Liver (tissue), 9 donors: Measurements from ENCODE around the gene TBC1D10A. TPM values are rescaled to one million over a fixed set of nuclear protein-coding genes. Genes with fewer than 3 reads are reported as not detected.

Experiments
- DNase-seq: peaks from one replicate; pipeline ENCODE4 v3.0.0-alpha.2; 2017; ENCODE audit warnings: low spot score
- H3K27ac ChIP-seq, 2 donors: one replicate each; pipeline ENCODE4 v1.7.0; 2013; ENCODE audit warnings: inconsistent platforms in 2 of 2, low read length in 2 of 2, control low read depth in 1 of 2, low read depth in 1 of 2, mild to moderate bottlenecking in 1 of 2
- H3K27me3 ChIP-seq, 4 donors: one replicate each; pipeline versions ENCODE4 v1.6.1 to v1.7.0; 2013; ENCODE audit warnings: low read length in 3 of 4, inconsistent platforms in 1 of 4, mild to moderate bottlenecking in 1 of 4, moderate library complexity in 1 of 4; ENCODE audit not compliant: control insufficient read depth in 4 of 4, insufficient read depth in 4 of 4
- H3K36me3 ChIP-seq, 4 donors: one replicate each; pipeline versions ENCODE4 v1.6.1 to v1.7.0; 2013; ENCODE audit warnings: low read length in 3 of 4, mild to moderate bottlenecking in 3 of 4, low read depth in 1 of 4, moderate library complexity in 1 of 4; ENCODE audit not compliant: control insufficient read depth in 4 of 4, insufficient read depth in 3 of 4
- H3K4me1 ChIP-seq, 4 donors: one replicate each; pipeline versions ENCODE4 v1.6.1 to v1.7.0; 2013; ENCODE audit warnings: low read length in 3 of 4, mild to moderate bottlenecking in 3 of 4, moderate library complexity in 1 of 4; ENCODE audit not compliant: control insufficient read depth in 4 of 4, insufficient read depth in 4 of 4
- H3K4me3 ChIP-seq, 3 donors: one replicate each; pipeline versions ENCODE4 v1.6.1 to v1.7.0; 2013; ENCODE audit warnings: low read length in 3 of 3, control low read depth in 1 of 3, low read depth in 1 of 3, mild to moderate bottlenecking in 1 of 3
- H3K9ac ChIP-seq, 2 donors: one replicate each; pipeline ENCODE4 v1.7.0; 2013; ENCODE audit warnings: low read length in 2 of 2, mild to moderate bottlenecking in 2 of 2, moderate library complexity in 2 of 2, control low read depth in 1 of 2, low read depth in 1 of 2
- H3K9me3 ChIP-seq, 4 donors: one replicate each; pipeline versions ENCODE4 v1.6.1 to v1.7.0; 2013; ENCODE audit warnings: low read length in 3 of 4; ENCODE audit not compliant: control insufficient read depth in 4 of 4
- ATF3 ChIP-seq: IDR thresholded peaks from 2 replicates; pipeline ENCODE4 v1.6.1; 2016; ENCODE audit warnings: antibody characterized with exemption
- EGR1 ChIP-seq, 2 donors: IDR thresholded peaks; 2 replicates each; pipeline ENCODE4 v1.6.1; 2016 to 2018; ENCODE audit warnings: antibody characterized with exemption in 2 of 2, low read depth in 2 of 2
- FOXA1 ChIP-seq: IDR thresholded peaks from 2 replicates; pipeline ENCODE4 v1.6.1; 2016; ENCODE audit warnings: antibody characterized with exemption
- FOXA2 ChIP-seq: IDR thresholded peaks from 2 replicates; pipeline ENCODE4 v1.6.1; 2016; ENCODE audit warnings: antibody characterized with exemption
- GABPA ChIP-seq, 2 donors: IDR thresholded peaks in 1 of 2; conservative IDR thresholded peaks in 1 of 2; 2 replicates each; pipeline ENCODE4 v1.6.1; 2016; ENCODE audit warnings: antibody characterized with exemption in 2 of 2, mild to moderate bottlenecking in 1 of 2, moderate library complexity in 1 of 2
- HNF4A ChIP-seq, 2 donors: conservative IDR thresholded peaks; 2 replicates each; pipeline ENCODE4 v1.6.1; 2016; ENCODE audit warnings: antibody characterized with exemption in 2 of 2, mild to moderate bottlenecking in 2 of 2
- HNF4G ChIP-seq: IDR thresholded peaks from 2 replicates; pipeline ENCODE4 v1.6.1; 2016; ENCODE audit warnings: antibody characterized with exemption
- JUND ChIP-seq, 2 donors: IDR thresholded peaks; 2 replicates each; pipeline ENCODE4 v1.6.1; 2016; ENCODE audit warnings: antibody characterized with exemption in 2 of 2
- NR2F2 ChIP-seq: IDR thresholded peaks from 2 replicates; pipeline ENCODE4 v1.6.1; 2016; ENCODE audit warnings: antibody characterized with exemption
- RAD21 ChIP-seq, 2 donors: IDR thresholded peaks; 2 replicates each; pipeline ENCODE4 v1.6.1; 2016; ENCODE audit warnings: antibody characterized with exemption in 2 of 2, mild to moderate bottlenecking in 2 of 2
- RXRA ChIP-seq, 2 donors: IDR thresholded peaks; 2 replicates each; pipeline ENCODE4 v1.6.1; 2017 to 2018; ENCODE audit warnings: antibody characterized with exemption in 2 of 2, mild to moderate bottlenecking in 1 of 2
- TAF1 ChIP-seq: conservative IDR thresholded peaks from 2 replicates; pipeline ENCODE4 v1.6.1; 2016; ENCODE audit warnings: antibody characterized with exemption, mild to moderate bottlenecking
- YY1 ChIP-seq: IDR thresholded peaks from 2 replicates; pipeline ENCODE4 v1.6.1; 2016; ENCODE audit warnings: antibody characterized with exemption, mild to moderate bottlenecking
- ZBTB33 ChIP-seq: IDR thresholded peaks from 2 replicates; pipeline ENCODE4 v1.6.1; 2016; ENCODE audit warnings: antibody characterized with exemption
- WGBS: extraction: QIAGEN DNeasy Blood & Tissue Kit; methylation state at CpG from one replicate; pipeline ENCODE4 v1.1.7; 2013; 5-methylcytosine and 5-hydroxymethylcytosine counted together
- polyA plus RNA-seq, 2 donors: library from polyadenylated mRNA; stranded (reverse) in 1 of 2; unstranded in 1 of 2; fragments of 200-250 nt in 1 of 2; fragments of >200 nt in 1 of 2; fragmentation: Nextera tagmentation in 1 of 2; extraction: Ambion mirVana in 1 of 2; gene quantifications; one replicate each; pipeline versions ENCODE4 v1.2.1 to v1.2.3, GENCODE V29; 2013 to 2015
- total RNA-seq, 2 donors: library from RNA; depleted of rRNA; stranded (reverse); fragments of >200 nt; gene quantifications; one replicate each; pipeline ENCODE4 v1.2.3, GENCODE V29; 2014
- TF ChIP-seq, protein P1 (sequence below): IDR thresholded peaks from 2 replicates; pipeline ENCODE4 v1.6.1; 2016; ENCODE audit warnings: antibody characterized with exemption
- TF ChIP-seq, protein P2 (sequence below): fragments of 150-350 bp; IDR thresholded peaks from 2 replicates; pipeline ENCODE4 v1.5.1; 2017; ENCODE audit warnings: improper control_type of control experiment, low read depth, low read length; ENCODE audit not compliant: missing input control
- TF ChIP-seq, protein P3 (sequence below): IDR thresholded peaks from 2 replicates; pipeline ENCODE4 v1.6.1; 2016; ENCODE audit warnings: antibody characterized with exemption, mild to moderate bottlenecking
- donor health status: healthy.
- donor health status: healthy.
- donor health status: healthy.
- donor health status: healthy.
- donor health status: healthy.

The TBC1D10A gene
- total and polyA plus RNA-seq, 4 donors, result 3.6 to 9.2 (median 8.2) TPM

DNA sequence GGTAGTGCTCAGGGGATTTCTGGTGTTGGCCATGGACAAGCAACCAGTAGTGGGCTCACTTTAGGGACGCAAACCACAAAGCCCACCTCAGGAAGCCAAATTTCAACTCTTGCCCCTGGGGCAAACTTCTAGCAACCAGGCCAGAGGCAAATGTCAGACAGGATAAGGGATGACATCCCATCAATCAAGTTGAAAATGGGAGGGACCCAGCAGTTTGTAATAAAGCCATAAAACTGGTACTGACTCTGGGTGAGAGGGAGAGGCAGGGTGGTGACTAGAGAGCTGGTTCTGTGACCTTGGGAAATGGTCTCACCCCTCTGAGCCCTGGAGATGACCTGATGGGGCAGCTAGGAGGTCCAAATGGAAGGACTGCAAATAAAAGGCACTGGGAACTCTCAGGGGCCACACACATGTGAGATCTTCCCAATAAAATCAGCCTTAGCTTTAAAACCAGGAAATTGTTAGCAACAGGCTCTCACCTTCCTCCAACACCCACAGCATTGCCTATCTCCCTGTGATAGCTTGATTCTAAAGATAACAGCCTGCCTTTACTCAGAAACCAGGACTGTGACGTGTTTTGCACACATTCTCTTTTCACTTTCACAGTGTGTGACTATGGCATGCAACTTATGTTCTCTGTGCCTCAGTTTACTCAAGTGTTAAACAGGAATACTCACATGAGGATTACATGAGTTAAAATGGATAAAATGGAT, 6.4 kb upstream of the TBC1D10A start:
- Histone ChIP-seq H3K9ac (no peak overlapping the region), H3K9me3 (no peaks in the 10 kb centered on the region), H3K27ac (no peak overlapping the region), H3K4me1 (peaks cover 0 to 6% (median 4%) of the 10 kb centered on the region in 4 donors), H3K4me3 (no peak overlapping the region), H3K36me3 (peaks cover 28 to 60% (median 45%) of the 10 kb centered on the region in 4 donors), H3K27me3 (no peaks in the 10 kb centered on the region)
- DNase-seq, result no peak
- TF ChIP-seq, protein P1, sequence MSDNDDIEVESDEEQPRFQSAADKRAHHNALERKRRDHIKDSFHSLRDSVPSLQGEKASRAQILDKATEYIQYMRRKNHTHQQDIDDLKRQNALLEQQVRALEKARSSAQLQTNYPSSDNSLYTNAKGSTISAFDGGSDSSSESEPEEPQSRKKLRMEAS, result no peak
- TF ChIP-seq TAF1, result no peak
- no peak for TF ChIP-seq RXRA (IDR thresholded peaks at IDR 0.05)
- TF ChIP-seq NR2F2, result no peak
- TF ChIP-seq HNF4G, result no peak
- TF ChIP-seq, protein P2, sequence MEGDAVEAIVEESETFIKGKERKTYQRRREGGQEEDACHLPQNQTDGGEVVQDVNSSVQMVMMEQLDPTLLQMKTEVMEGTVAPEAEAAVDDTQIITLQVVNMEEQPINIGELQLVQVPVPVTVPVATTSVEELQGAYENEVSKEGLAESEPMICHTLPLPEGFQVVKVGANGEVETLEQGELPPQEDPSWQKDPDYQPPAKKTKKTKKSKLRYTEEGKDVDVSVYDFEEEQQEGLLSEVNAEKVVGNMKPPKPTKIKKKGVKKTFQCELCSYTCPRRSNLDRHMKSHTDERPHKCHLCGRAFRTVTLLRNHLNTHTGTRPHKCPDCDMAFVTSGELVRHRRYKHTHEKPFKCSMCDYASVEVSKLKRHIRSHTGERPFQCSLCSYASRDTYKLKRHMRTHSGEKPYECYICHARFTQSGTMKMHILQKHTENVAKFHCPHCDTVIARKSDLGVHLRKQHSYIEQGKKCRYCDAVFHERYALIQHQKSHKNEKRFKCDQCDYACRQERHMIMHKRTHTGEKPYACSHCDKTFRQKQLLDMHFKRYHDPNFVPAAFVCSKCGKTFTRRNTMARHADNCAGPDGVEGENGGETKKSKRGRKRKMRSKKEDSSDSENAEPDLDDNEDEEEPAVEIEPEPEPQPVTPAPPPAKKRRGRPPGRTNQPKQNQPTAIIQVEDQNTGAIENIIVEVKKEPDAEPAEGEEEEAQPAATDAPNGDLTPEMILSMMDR, result no peak
- no peak for TF ChIP-seq ATF3
- no peak for TF ChIP-seq YY1
- no peak for TF ChIP-seq GABPA (IDR thresholded peaks at IDR 0.05 in 1 of 2, conservative IDR thresholded peaks at IDR 0.05 in 1 of 2)
- no peak for TF ChIP-seq JUND (IDR thresholded peaks at IDR 0.05)
- no peak for TF ChIP-seq FOXA2
- no peak for TF ChIP-seq ZBTB33
- TF ChIP-seq EGR1 (IDR thresholded peaks at IDR 0.05; ENCODE audit: low read depth in 2 of 2), result no peak
- 93% methylated on average over 2 of the region's 2 CpGs for WGBS

DNA sequence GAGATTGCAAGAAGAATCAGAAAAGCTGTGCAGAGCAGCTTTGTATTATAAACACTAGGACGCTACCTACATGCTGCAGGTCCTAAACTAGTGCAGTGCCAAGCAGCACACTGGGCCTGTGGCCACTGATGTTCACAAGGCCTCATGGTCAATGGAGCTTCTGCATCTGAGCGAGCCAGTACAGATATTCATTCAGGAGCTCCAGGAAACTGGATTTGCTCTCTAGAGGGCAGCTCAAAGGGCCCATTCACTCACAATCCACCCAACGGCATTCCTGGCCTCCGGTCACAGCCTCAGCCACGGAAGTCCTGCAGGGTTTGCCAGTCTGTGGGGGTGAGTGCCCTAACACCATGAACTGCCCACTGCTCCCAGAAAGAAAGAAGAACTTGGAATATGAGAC, 5.8 kb upstream of the TBC1D10A start:
- Histone ChIP-seq H3K9ac (no peak overlapping the region), H3K9me3 (no peaks in the 10 kb centered on the region), H3K27me3 (no peaks in the 10 kb centered on the region), H3K27ac (no peak overlapping the region), H3K36me3 (peaks cover 24 to 56% (median 43%) of the 10 kb centered on the region in 4 donors), H3K4me1 (peaks cover 0 to 11% (median 8%) of the 10 kb centered on the region in 4 donors), H3K4me3 (no peak overlapping the region)
- no peak for DNase-seq
- WGBS, result 89% methylated on average over 5 of the region's 5 CpGs
- TF ChIP-seq HNF4G, result no peak
- TF ChIP-seq NR2F2, result no peak
- TF ChIP-seq, protein P3, sequence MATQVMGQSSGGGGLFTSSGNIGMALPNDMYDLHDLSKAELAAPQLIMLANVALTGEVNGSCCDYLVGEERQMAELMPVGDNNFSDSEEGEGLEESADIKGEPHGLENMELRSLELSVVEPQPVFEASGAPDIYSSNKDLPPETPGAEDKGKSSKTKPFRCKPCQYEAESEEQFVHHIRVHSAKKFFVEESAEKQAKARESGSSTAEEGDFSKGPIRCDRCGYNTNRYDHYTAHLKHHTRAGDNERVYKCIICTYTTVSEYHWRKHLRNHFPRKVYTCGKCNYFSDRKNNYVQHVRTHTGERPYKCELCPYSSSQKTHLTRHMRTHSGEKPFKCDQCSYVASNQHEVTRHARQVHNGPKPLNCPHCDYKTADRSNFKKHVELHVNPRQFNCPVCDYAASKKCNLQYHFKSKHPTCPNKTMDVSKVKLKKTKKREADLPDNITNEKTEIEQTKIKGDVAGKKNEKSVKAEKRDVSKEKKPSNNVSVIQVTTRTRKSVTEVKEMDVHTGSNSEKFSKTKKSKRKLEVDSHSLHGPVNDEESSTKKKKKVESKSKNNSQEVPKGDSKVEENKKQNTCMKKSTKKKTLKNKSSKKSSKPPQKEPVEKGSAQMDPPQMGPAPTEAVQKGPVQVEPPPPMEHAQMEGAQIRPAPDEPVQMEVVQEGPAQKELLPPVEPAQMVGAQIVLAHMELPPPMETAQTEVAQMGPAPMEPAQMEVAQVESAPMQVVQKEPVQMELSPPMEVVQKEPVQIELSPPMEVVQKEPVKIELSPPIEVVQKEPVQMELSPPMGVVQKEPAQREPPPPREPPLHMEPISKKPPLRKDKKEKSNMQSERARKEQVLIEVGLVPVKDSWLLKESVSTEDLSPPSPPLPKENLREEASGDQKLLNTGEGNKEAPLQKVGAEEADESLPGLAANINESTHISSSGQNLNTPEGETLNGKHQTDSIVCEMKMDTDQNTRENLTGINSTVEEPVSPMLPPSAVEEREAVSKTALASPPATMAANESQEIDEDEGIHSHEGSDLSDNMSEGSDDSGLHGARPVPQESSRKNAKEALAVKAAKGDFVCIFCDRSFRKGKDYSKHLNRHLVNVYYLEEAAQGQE, result no peak
- TF ChIP-seq RAD21 (IDR thresholded peaks at IDR 0.05), result no peak
- TF ChIP-seq, protein P2, result no peak
- no peak for TF ChIP-seq FOXA2
- no peak for TF ChIP-seq FOXA1
- TF ChIP-seq, protein P1, result no peak
- no peak for TF ChIP-seq RXRA (IDR thresholded peaks at IDR 0.05)
- no peak for TF ChIP-seq ZBTB33
- no peak for TF ChIP-seq YY1
- TF ChIP-seq ATF3, result no peak
- TF ChIP-seq JUND (IDR thresholded peaks at IDR 0.05), result no peak
- no peak for TF ChIP-seq HNF4A (conservative IDR thresholded peaks at IDR 0.05)
